Measurements from ENCODE around the gene EIF3K. TPM values are rescaled to one million over a fixed set of nuclear protein-coding genes. Genes with fewer than 3 reads are reported as not detected.

Gene EIF3K
- total RNA-seq, 1 donor, result 317 TPM

GRCh38 chr19:38653028-38653571 lies 34.1 kb downstream of the EIF3K start:
- Histone ChIP-seq H3K4me3 (ENCODE audit: insufficient read depth, low read length) (no peak overlapping the region), H3K27me3 (ENCODE audit: insufficient read depth, low read length) (no peaks in the 10 kb centered on the region), H4K20me1 (ENCODE audit: insufficient read depth, low read length) (peaks cover 48% of the 10 kb centered on the region), H2AFZ (ENCODE audit: low read length) (no peak overlapping the region), H3K9me3 (ENCODE audit: low read depth, low read length) (no peaks in the 10 kb centered on the region), H3K79me2 (ENCODE audit: insufficient read depth, low read length) (peaks cover 100% of the 10 kb centered on the region), H3K27ac (ENCODE audit: low read depth, low read length) (peak overlapping the region; percentile 98), H3K4me2 (ENCODE audit: insufficient read depth, low read length) (peak overlapping the region; percentile 95), H3K36me3 (ENCODE audit: insufficient read depth, low read length) (peaks cover 30% of the 10 kb centered on the region), H3K4me1 (ENCODE audit: insufficient read depth, low read length) (peaks cover 85% of the 10 kb centered on the region)
- TF ChIP-seq CTCF (IDR thresholded peaks at IDR 0.05; ENCODE audit: extremely low read depth, low read depth, low read length), result no peak
- peak; percentile 76 for DNase-seq (ENCODE audit: insufficient read length, low spot score, missing footprints)

- H3K27ac ChIP-seq (ENCODE audit: low read depth, low read length), result peak overlapping the region; percentile 98
- peaks cover 34% of the 10 kb centered on the region for H4K20me1 ChIP-seq (ENCODE audit: insufficient read depth, low read length)
- H2AFZ ChIP-seq (ENCODE audit: low read length), result no peak overlapping the region
- no peaks in the 10 kb centered on the region for H3K27me3 ChIP-seq (ENCODE audit: insufficient read depth, low read length)
- no peak for TF ChIP-seq CTCF (IDR thresholded peaks at IDR 0.05; ENCODE audit: extremely low read depth, low read depth, low read length)
- peaks cover 30% of the 10 kb centered on the region for H3K36me3 ChIP-seq (ENCODE audit: insufficient read depth, low read length)
- DNase-seq (ENCODE audit: insufficient read length, low spot score, missing footprints), result peak; percentile 69
- peaks cover 99% of the 10 kb centered on the region for H3K4me1 ChIP-seq (ENCODE audit: insufficient read depth, low read length)
- H3K9me3 ChIP-seq (ENCODE audit: low read depth, low read length), result no peaks in the 10 kb centered on the region
- H3K4me2 ChIP-seq (ENCODE audit: insufficient read depth, low read length), result peak overlapping the region; percentile 30
- H3K4me3 ChIP-seq (ENCODE audit: insufficient read depth, low read length), result no peak overlapping the region
- H3K79me2 ChIP-seq (ENCODE audit: insufficient read depth, low read length), result peaks cover 92% of the 10 kb centered on the region
Observed at GRCh38 chr19:38654628-38655055, 35.7 kb downstream of the EIF3K start.

GRCh38 chr19:38655148-38655824 lies 36.3 kb downstream of the EIF3K start:
- Histone ChIP-seq H3K79me2 (ENCODE audit: insufficient read depth, low read length) (peaks cover 91% of the 10 kb centered on the region), H3K36me3 (ENCODE audit: insufficient read depth, low read length) (peaks cover 30% of the 10 kb centered on the region), H3K27me3 (ENCODE audit: insufficient read depth, low read length) (no peaks in the 10 kb centered on the region), H2AFZ (ENCODE audit: low read length) (no peak overlapping the region), H3K4me2 (ENCODE audit: insufficient read depth, low read length) (peak overlapping the region; percentile 30), H3K4me1 (ENCODE audit: insufficient read depth, low read length) (peaks cover 99% of the 10 kb centered on the region), H3K9me3 (ENCODE audit: low read depth, low read length) (no peaks in the 10 kb centered on the region), H3K4me3 (ENCODE audit: insufficient read depth, low read length) (no peak overlapping the region), H3K27ac (ENCODE audit: low read depth, low read length) (peak overlapping the region; percentile 98), H4K20me1 (ENCODE audit: insufficient read depth, low read length) (peaks cover 27% of the 10 kb centered on the region)
- DNase-seq (ENCODE audit: insufficient read length, low spot score, missing footprints), result peak; percentile 62
- no peak for TF ChIP-seq CTCF (IDR thresholded peaks at IDR 0.05; ENCODE audit: extremely low read depth, low read depth, low read length)

GRCh38 chr19:38656171-38656981 lies 37.4 kb downstream of the EIF3K start:
- Histone ChIP-seq H3K4me1 (ENCODE audit: insufficient read depth, low read length) (peaks cover 94% of the 10 kb centered on the region), H3K27ac (ENCODE audit: low read depth, low read length) (peak overlapping the region; percentile 98)

More at GRCh38 chr19:38656171-38656981, 37.4 kb downstream of the EIF3K start:
- H3K36me3 ChIP-seq (ENCODE audit: insufficient read depth, low read length), result peaks cover 40% of the 10 kb centered on the region
- DNase-seq (ENCODE audit: insufficient read length, low spot score, missing footprints), result peak; percentile 8
- H3K79me2 ChIP-seq (ENCODE audit: insufficient read depth, low read length), result peaks cover 91% of the 10 kb centered on the region
- H3K27me3 ChIP-seq (ENCODE audit: insufficient read depth, low read length), result no peaks in the 10 kb centered on the region
- TF ChIP-seq CTCF (IDR thresholded peaks at IDR 0.05; ENCODE audit: extremely low read depth, low read depth, low read length), result no peak
- peak overlapping the region; percentile 10 for H3K4me2 ChIP-seq (ENCODE audit: insufficient read depth, low read length)
- no peak overlapping the region for H2AFZ ChIP-seq (ENCODE audit: low read length)
- H4K20me1 ChIP-seq (ENCODE audit: insufficient read depth, low read length), result peaks cover 19% of the 10 kb centered on the region
- H3K4me3 ChIP-seq (ENCODE audit: insufficient read depth, low read length), result no peak overlapping the region
- no peaks in the 10 kb centered on the region for H3K9me3 ChIP-seq (ENCODE audit: low read depth, low read length)
